CD14-positive monocyte (primary cell): ENCODE results near the gene MYO1D. TPM values are rescaled to one million over a fixed set of nuclear protein-coding genes. Genes with fewer than 3 reads are reported as not detected.

Experiments used
- DNase-seq, 3 donors: peaks; one replicate each; pipeline ENCODE4 v3.0.0-alpha.2; 2011 to 2022
- H2AFZ ChIP-seq: 2 replicates; pipeline ENCODE4 v1.6.0; 2012; ENCODE audit warnings: mild to moderate bottlenecking, low read depth, low read length, inconsistent platforms; ENCODE audit not compliant: insufficient read depth, poor library complexity, severe bottlenecking
- H3K27ac ChIP-seq, 2 donors: 1 replicate in 1 of 2; 2 replicates in 1 of 2; pipeline ENCODE4 v1.5.1; 2012 to 2013; ENCODE audit warnings: low read length in 2 of 2, control low read depth in 1 of 2, inconsistent platforms in 1 of 2, low read depth in 1 of 2, mild to moderate bottlenecking in 1 of 2
- H3K27me3 ChIP-seq, 2 donors: one replicate each; pipeline versions ENCODE4 v1.6.0 to v1.6.1; 2011 to 2013; ENCODE audit warnings: low read length in 2 of 2; ENCODE audit not compliant: control insufficient read depth in 2 of 2, insufficient read depth in 2 of 2
- H3K36me3 ChIP-seq, 2 donors: replicated peaks in 1 of 2; 1 replicate in 1 of 2; 2 replicates in 1 of 2; pipeline versions ENCODE4 v1.5.1 to v1.6.1; 2012 to 2013; ENCODE audit warnings: low read length in 2 of 2, control low read depth in 1 of 2, inconsistent platforms in 1 of 2, mild to moderate bottlenecking in 1 of 2; ENCODE audit not compliant: insufficient read depth in 2 of 2, control insufficient read depth in 1 of 2
- H3K4me1 ChIP-seq, 2 donors: 1 replicate in 1 of 2; 2 replicates in 1 of 2; pipeline versions ENCODE4 v1.5.1 to v1.6.1; 2012 to 2013; ENCODE audit warnings: low read length in 2 of 2, control low read depth in 1 of 2, inconsistent platforms in 1 of 2, mild to moderate bottlenecking in 1 of 2, moderate library complexity in 1 of 2; ENCODE audit not compliant: insufficient read depth in 2 of 2, control insufficient read depth in 1 of 2
- H3K4me2 ChIP-seq: replicated peaks from 2 replicates; pipeline ENCODE3; 2012; ENCODE audit warnings: low read length, moderate library complexity, mild to moderate bottlenecking; ENCODE audit not compliant: poor library complexity, severe bottlenecking; ENCODE audit errors: extremely low read depth
- H3K4me3 ChIP-seq, 3 experiments: fragments of 200-600 bp in 1 of 3; sonication (generic) in 1 of 3; replicated peaks in 1 of 3; 1 replicate in 2 of 3; 2 replicates in 1 of 3; pipeline ENCODE4 v1.5.1; 2011 to 2013; ENCODE audit warnings: low read length in 3 of 3, mild to moderate bottlenecking in 3 of 3, control low read depth in 2 of 3, low read depth in 2 of 3, inconsistent platforms in 1 of 3, moderate library complexity in 1 of 3
- H3K79me2 ChIP-seq: 2 replicates; pipeline ENCODE4 v1.6.0; 2012; ENCODE audit warnings: mild to moderate bottlenecking, control low read depth, inconsistent platforms, low read length, moderate library complexity; ENCODE audit not compliant: insufficient read depth
- H3K9ac ChIP-seq: 2 replicates; pipeline ENCODE4 v1.6.0; 2017; ENCODE audit warnings: low read length, mild to moderate bottlenecking; ENCODE audit not compliant: insufficient read depth, poor library complexity, severe bottlenecking
- H3K9me3 ChIP-seq, 2 donors: replicated peaks in 1 of 2; 1 replicate in 1 of 2; 2 replicates in 1 of 2; pipeline versions ENCODE4 v1.5.1 to v1.6.1; 2012 to 2013; ENCODE audit warnings: low read length in 2 of 2, control low read depth in 1 of 2; ENCODE audit not compliant: control insufficient read depth in 1 of 2, insufficient read depth in 1 of 2
- H4K20me1 ChIP-seq: 2 replicates; pipeline ENCODE4 v1.6.0; 2012; ENCODE audit warnings: mild to moderate bottlenecking, low read length, control low read depth, moderate library complexity; ENCODE audit not compliant: insufficient read depth
- H3K27ac Mint-ChIP-seq, 7 donors: one replicate each; pipeline ENCODE4 v1.8.0; 2020; ENCODE audit warnings: mild to moderate bottlenecking in 7 of 7, mixed read lengths in 7 of 7, moderate library complexity in 6 of 7, inconsistent platforms in 2 of 7
- H3K27me3 Mint-ChIP-seq, 3 donors: one replicate each; pipeline ENCODE4 v1.8.0; 2021 to 2022; ENCODE audit warnings: low read depth in 3 of 3, mild to moderate bottlenecking in 3 of 3, mixed read lengths in 3 of 3, moderate library complexity in 3 of 3, inconsistent platforms in 1 of 3
- H3K36me3 Mint-ChIP-seq, 2 donors: one replicate each; pipeline ENCODE4 v1.8.0; 2020; ENCODE audit warnings: mixed read lengths in 2 of 2, inconsistent platforms in 1 of 2, mild to moderate bottlenecking in 1 of 2
- H3K4me1 Mint-ChIP-seq: one replicate; pipeline ENCODE4 v1.8.0; 2020; ENCODE audit warnings: mild to moderate bottlenecking, mixed read lengths
- H3K4me3 Mint-ChIP-seq, 2 donors: one replicate each; pipeline ENCODE4 v1.8.0; 2020; ENCODE audit warnings: mild to moderate bottlenecking in 2 of 2, mixed read lengths in 2 of 2, moderate library complexity in 1 of 2
- H3K9me3 Mint-ChIP-seq, 7 donors: one replicate each; pipeline ENCODE4 v1.8.0; 2020 to 2022; ENCODE audit warnings: mixed read lengths in 7 of 7, mild to moderate bottlenecking in 6 of 7, moderate library complexity in 6 of 7, inconsistent platforms in 2 of 7
- WGBS: methylation state at CpG from one replicate; pipeline ENCODE4 v1.1.5; 2013; ENCODE audit warnings: missing lambda C conversion rate; ENCODE audit not compliant: insufficient coverage; 5-methylcytosine and 5-hydroxymethylcytosine counted together
- intact Hi-C, 2 donors: fragments of 100-400 bp; cut with micrococcal nuclease; formaldehyde crosslinking; loops; one replicate each; pipeline versions ENCODE4 v1.15.0 to v1.15.1; 2023
- polyA plus RNA-seq, 3 donors: library from polyadenylated mRNA; depleted of rRNA in 1 of 3; unstranded in 2 of 3; stranded (reverse) in 1 of 3; fragments of 300-500 nt in 2 of 3; fragments of >200 nt in 1 of 3; fragmentation: Illumina TruSeq in 2 of 3; gene quantifications; 1 replicate in 2 of 3; 2 replicates in 1 of 3; pipeline ENCODE4 v1.2.3, GENCODE V29; 2012 to 2021
- TF ChIP-seq, protein P1 (sequence below): fragments of 200-600 bp; IDR thresholded peaks from one replicate; pipeline ENCODE4 v1.8.0; 2022; ENCODE audit warnings: antibody characterized with exemption, mild to moderate bottlenecking

Gene MYO1D
- polyA plus RNA-seq, 3 donors, result 0.22 to 0.39 (median 0.26) TPM

GRCh38 chr17:32591405-32591804 is 285.5 kb downstream of the MYO1D start:
- Histone ChIP-seq H4K20me1 (no peaks in the 10 kb centered on the region), H3K4me2 (no peak overlapping the region), H3K4me1 (no peaks in the 10 kb centered on the region), H3K79me2 (no peaks in the 10 kb centered on the region), H3K27ac (no peak overlapping the region), H3K27me3 (no peaks in the 10 kb centered on the region), H3K4me3 (no peak overlapping the region), H3K36me3 (no peaks in the 10 kb centered on the region), H2AFZ (no peak overlapping the region), H3K9ac (no peak overlapping the region), H3K9me3 (no peaks in the 10 kb centered on the region)
- Mint-ChIP-seq H3K27ac (no peak overlapping the region), H3K27me3 (peaks cover 1 to 5% (median 2%) of the 10 kb centered on the region in 3 donors), H3K4me3 (no peak overlapping the region), H3K36me3 (no peaks in the 10 kb centered on the region), H3K4me1 (no peaks in the 10 kb centered on the region), H3K9me3 (no peaks in the 10 kb centered on the region)
- TF ChIP-seq, protein P1, sequence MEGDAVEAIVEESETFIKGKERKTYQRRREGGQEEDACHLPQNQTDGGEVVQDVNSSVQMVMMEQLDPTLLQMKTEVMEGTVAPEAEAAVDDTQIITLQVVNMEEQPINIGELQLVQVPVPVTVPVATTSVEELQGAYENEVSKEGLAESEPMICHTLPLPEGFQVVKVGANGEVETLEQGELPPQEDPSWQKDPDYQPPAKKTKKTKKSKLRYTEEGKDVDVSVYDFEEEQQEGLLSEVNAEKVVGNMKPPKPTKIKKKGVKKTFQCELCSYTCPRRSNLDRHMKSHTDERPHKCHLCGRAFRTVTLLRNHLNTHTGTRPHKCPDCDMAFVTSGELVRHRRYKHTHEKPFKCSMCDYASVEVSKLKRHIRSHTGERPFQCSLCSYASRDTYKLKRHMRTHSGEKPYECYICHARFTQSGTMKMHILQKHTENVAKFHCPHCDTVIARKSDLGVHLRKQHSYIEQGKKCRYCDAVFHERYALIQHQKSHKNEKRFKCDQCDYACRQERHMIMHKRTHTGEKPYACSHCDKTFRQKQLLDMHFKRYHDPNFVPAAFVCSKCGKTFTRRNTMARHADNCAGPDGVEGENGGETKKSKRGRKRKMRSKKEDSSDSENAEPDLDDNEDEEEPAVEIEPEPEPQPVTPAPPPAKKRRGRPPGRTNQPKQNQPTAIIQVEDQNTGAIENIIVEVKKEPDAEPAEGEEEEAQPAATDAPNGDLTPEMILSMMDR, result no peak
- no peak for DNase-seq
- intact Hi-C loops, result no loop called here
- WGBS, result 100% methylated on average over 1 of the region's 3 CpGs

DNA sequence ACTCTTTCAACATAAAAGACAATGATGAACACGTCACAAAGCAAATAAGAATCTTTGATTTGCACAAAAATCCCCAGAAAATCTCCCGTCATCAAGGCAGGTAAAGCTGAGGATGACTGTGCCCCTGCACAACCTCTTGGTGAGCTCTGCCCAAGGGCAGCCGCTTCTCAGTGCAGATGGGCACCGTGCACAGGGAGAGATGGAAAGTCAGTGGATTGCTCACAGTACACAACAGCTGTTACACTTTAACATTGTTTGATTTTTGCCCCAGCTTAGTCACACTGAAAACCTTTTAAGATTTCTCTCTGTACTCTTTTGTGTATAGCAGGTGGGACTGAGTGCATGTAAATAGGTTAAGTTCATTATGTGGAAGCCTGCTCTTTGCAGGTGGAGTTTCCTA is 285.9 kb downstream of the MYO1D start:
- Histone ChIP-seq H3K79me2 (no peaks in the 10 kb centered on the region), H3K9me3 (no peaks in the 10 kb centered on the region), H3K4me3 (no peak overlapping the region), H3K4me2 (no peak overlapping the region), H3K4me1 (no peaks in the 10 kb centered on the region), H3K9ac (no peak overlapping the region), H3K27me3 (no peaks in the 10 kb centered on the region), H3K36me3 (no peaks in the 10 kb centered on the region), H3K27ac (no peak overlapping the region), H2AFZ (no peak overlapping the region), H4K20me1 (no peaks in the 10 kb centered on the region)
- Mint-ChIP-seq H3K4me1 (no peaks in the 10 kb centered on the region), H3K27ac (no peak overlapping the region), H3K9me3 (no peaks in the 10 kb centered on the region), H3K36me3 (no peaks in the 10 kb centered on the region), H3K27me3 (peaks cover 1 to 5% (median 2%) of the 10 kb centered on the region in 3 donors), H3K4me3 (no peak overlapping the region)
- intact Hi-C loops, result no loop called here
- TF ChIP-seq, protein P1, result no peak
- no peak for DNase-seq
- WGBS, result 83% methylated on average over 1 of the region's 4 CpGs
